ENCODE measurements around the gene SPAG5.
"Not testable (repeated sequence)": the region's sequence is repeated elsewhere in the genome, so short reads cannot be mapped to it uniquely, and the experiment has no call there.

The SPAG5 gene

GRCh38 chr17:28623696-28624095 lies 24.9 kb upstream of the SPAG5 start:
- no peaks in the 10 kb centered on the region for H3K9me3 ChIP-seq (ENCODE audit: control insufficient read depth, insufficient read depth, low read length)
- H3K9ac ChIP-seq (ENCODE audit: low read depth, low read length), result no peak overlapping the region
- H3K27ac ChIP-seq (ENCODE audit: low read depth, low read length), result no peak overlapping the region
- peaks cover 96% of the 10 kb centered on the region for H3K36me3 ChIP-seq (ENCODE audit: control insufficient read depth, insufficient read depth, low read length)
- no peaks in the 10 kb centered on the region for H3K27me3 ChIP-seq (ENCODE audit: control insufficient read depth, insufficient read depth, low read length)
- no peaks in the 10 kb centered on the region for H3K4me1 ChIP-seq (ENCODE audit: control insufficient read depth, insufficient read depth, low read length)
- no peak overlapping the region for H3K4me3 ChIP-seq (ENCODE audit: low read depth, low read length)

GRCh38 chr17:28622186-28622585 lies 23.4 kb upstream of the SPAG5 start:
- Histone ChIP-seq H3K4me3 (ENCODE audit: low read depth, low read length) (no peak overlapping the region), H3K9ac (ENCODE audit: low read depth, low read length) (no peak overlapping the region)

GRCh38 chr17:28620010-28620409 lies 21.2 kb upstream of the SPAG5 start:
- Histone ChIP-seq H3K27ac (ENCODE audit: low read depth, low read length) (no peak overlapping the region), H3K36me3 (ENCODE audit: control insufficient read depth, insufficient read depth, low read length) (peaks cover 99% of the 10 kb centered on the region), H3K4me1 (ENCODE audit: control insufficient read depth, insufficient read depth, low read length) (no peaks in the 10 kb centered on the region), H3K9ac (ENCODE audit: low read depth, low read length) (no peak overlapping the region), H3K9me3 (ENCODE audit: control insufficient read depth, insufficient read depth, low read length) (no peaks in the 10 kb centered on the region), H3K27me3 (ENCODE audit: control insufficient read depth, insufficient read depth, low read length) (no peaks in the 10 kb centered on the region), H3K4me3 (ENCODE audit: low read depth, low read length) (no peak overlapping the region)

More at GRCh38 chr17:28622186-28622585, 23.4 kb upstream of the SPAG5 start:
- Histone ChIP-seq H3K36me3 (ENCODE audit: control insufficient read depth, insufficient read depth, low read length) (peaks cover 95% of the 10 kb centered on the region), H3K27ac (ENCODE audit: low read depth, low read length) (no peak overlapping the region), H3K4me1 (ENCODE audit: control insufficient read depth, insufficient read depth, low read length) (no peaks in the 10 kb centered on the region), H3K27me3 (ENCODE audit: control insufficient read depth, insufficient read depth, low read length) (no peaks in the 10 kb centered on the region), H3K9me3 (ENCODE audit: control insufficient read depth, insufficient read depth, low read length) (no peaks in the 10 kb centered on the region)

GRCh38 chr17:28618464-28618863 lies 19.6 kb upstream of the SPAG5 start:
- Histone ChIP-seq H3K4me1 (ENCODE audit: control insufficient read depth, insufficient read depth, low read length) (no peaks in the 10 kb centered on the region), H3K36me3 (ENCODE audit: control insufficient read depth, insufficient read depth, low read length) (peaks cover 100% of the 10 kb centered on the region), H3K4me3 (ENCODE audit: low read depth, low read length) (no peak overlapping the region), H3K27ac (ENCODE audit: low read depth, low read length) (no peak overlapping the region), H3K9ac (ENCODE audit: low read depth, low read length) (no peak overlapping the region), H3K9me3 (ENCODE audit: control insufficient read depth, insufficient read depth, low read length) (no peaks in the 10 kb centered on the region), H3K27me3 (ENCODE audit: control insufficient read depth, insufficient read depth, low read length) (no peaks in the 10 kb centered on the region)

- Histone ChIP-seq H3K4me3 (ENCODE audit: low read depth, low read length) (no peak overlapping the region), H3K27ac (ENCODE audit: low read depth, low read length) (no peak overlapping the region), H3K27me3 (ENCODE audit: control insufficient read depth, insufficient read depth, low read length) (no peaks in the 10 kb centered on the region), H3K9me3 (ENCODE audit: control insufficient read depth, insufficient read depth, low read length) (no peaks in the 10 kb centered on the region), H3K36me3 (ENCODE audit: control insufficient read depth, insufficient read depth, low read length) (peaks cover 99% of the 10 kb centered on the region), H3K4me1 (ENCODE audit: control insufficient read depth, insufficient read depth, low read length) (no peaks in the 10 kb centered on the region), H3K9ac (ENCODE audit: low read depth, low read length) (no peak overlapping the region)
Observed at GRCh38 chr17:28616281-28616680, 17.5 kb upstream of the SPAG5 start.

GRCh38 chr17:28615260-28615940 lies 16.6 kb upstream of the SPAG5 start:
- H3K9me3 ChIP-seq (ENCODE audit: control insufficient read depth, insufficient read depth, low read length), result no peaks in the 10 kb centered on the region
- H3K4me3 ChIP-seq (ENCODE audit: low read depth, low read length), result no peak overlapping the region
- no peak overlapping the region for H3K27ac ChIP-seq (ENCODE audit: low read depth, low read length)
- H3K27me3 ChIP-seq (ENCODE audit: control insufficient read depth, insufficient read depth, low read length), result no peaks in the 10 kb centered on the region
- peaks cover 99% of the 10 kb centered on the region for H3K36me3 ChIP-seq (ENCODE audit: control insufficient read depth, insufficient read depth, low read length)
- no peaks in the 10 kb centered on the region for H3K4me1 ChIP-seq (ENCODE audit: control insufficient read depth, insufficient read depth, low read length)
- H3K9ac ChIP-seq (ENCODE audit: low read depth, low read length), result no peak overlapping the region

- no peak within 1 kb of the TSS for H3K27ac ChIP-seq (ENCODE audit: low read depth, low read length)
- H3K9ac ChIP-seq (ENCODE audit: low read depth, low read length), result no peak within 1 kb of the TSS
- peaks cover 95% of the 10 kb centered on the region for H3K36me3 ChIP-seq (ENCODE audit: control insufficient read depth, insufficient read depth, low read length)
- no peaks in the 10 kb centered on the region for H3K27me3 ChIP-seq (ENCODE audit: control insufficient read depth, insufficient read depth, low read length)
- no peaks in the 10 kb centered on the region for H3K9me3 ChIP-seq (ENCODE audit: control insufficient read depth, insufficient read depth, low read length)
- no peaks in the 10 kb centered on the region for H3K4me1 ChIP-seq (ENCODE audit: control insufficient read depth, insufficient read depth, low read length)
- no peak within 1 kb of the TSS for H3K4me3 ChIP-seq (ENCODE audit: low read depth, low read length)
Observed at GRCh38 chr17:28613931-28614381, 15.1 kb upstream of the SPAG5 start, which contains the start of gene RSKR. Gene RSKR (minus strand): TSS chr17:28614185. CDS start chr17:28614161, 24 bp downstream.

GRCh38 chr17:28612936-28613872 lies 14.4 kb upstream of the SPAG5 start:
- no peaks in the 10 kb centered on the region for H3K4me1 ChIP-seq (ENCODE audit: control insufficient read depth, insufficient read depth, low read length)
- H3K27ac ChIP-seq (ENCODE audit: low read depth, low read length), result no peak overlapping the region
- H3K27me3 ChIP-seq (ENCODE audit: control insufficient read depth, insufficient read depth, low read length), result no peaks in the 10 kb centered on the region
- H3K9me3 ChIP-seq (ENCODE audit: control insufficient read depth, insufficient read depth, low read length), result no peaks in the 10 kb centered on the region
- no peak overlapping the region for H3K9ac ChIP-seq (ENCODE audit: low read depth, low read length)
- H3K4me3 ChIP-seq (ENCODE audit: low read depth, low read length), result no peak overlapping the region
- H3K36me3 ChIP-seq (ENCODE audit: control insufficient read depth, insufficient read depth, low read length), result peaks cover 93% of the 10 kb centered on the region

GRCh38 chr17:28612531-28612930 lies 13.7 kb upstream of the SPAG5 start:
- H3K27ac ChIP-seq (ENCODE audit: low read depth, low read length), result no peak overlapping the region
- no peak overlapping the region for H3K9ac ChIP-seq (ENCODE audit: low read depth, low read length)
- H3K27me3 ChIP-seq (ENCODE audit: control insufficient read depth, insufficient read depth, low read length), result no peaks in the 10 kb centered on the region
- H3K9me3 ChIP-seq (ENCODE audit: control insufficient read depth, insufficient read depth, low read length), result no peaks in the 10 kb centered on the region
- H3K4me3 ChIP-seq (ENCODE audit: low read depth, low read length), result no peak overlapping the region
- peaks cover 94% of the 10 kb centered on the region for H3K36me3 ChIP-seq (ENCODE audit: control insufficient read depth, insufficient read depth, low read length)
- H3K4me1 ChIP-seq (ENCODE audit: control insufficient read depth, insufficient read depth, low read length), result no peaks in the 10 kb centered on the region

GRCh38 chr17:28610376-28610775 lies 11.6 kb upstream of the SPAG5 start:
- Histone ChIP-seq H3K27ac (ENCODE audit: low read depth, low read length) (no peak overlapping the region), H3K27me3 (ENCODE audit: control insufficient read depth, insufficient read depth, low read length) (no peaks in the 10 kb centered on the region), H3K36me3 (ENCODE audit: control insufficient read depth, insufficient read depth, low read length) (peaks cover 85% of the 10 kb centered on the region), H3K4me1 (ENCODE audit: control insufficient read depth, insufficient read depth, low read length) (no peaks in the 10 kb centered on the region), H3K9me3 (ENCODE audit: control insufficient read depth, insufficient read depth, low read length) (no peaks in the 10 kb centered on the region), H3K9ac (ENCODE audit: low read depth, low read length) (no peak overlapping the region), H3K4me3 (ENCODE audit: low read depth, low read length) (no peak overlapping the region)

- H3K27me3 ChIP-seq (ENCODE audit: control insufficient read depth, insufficient read depth, low read length); H3K4me1 ChIP-seq (ENCODE audit: control insufficient read depth, insufficient read depth, low read length); H3K4me3 ChIP-seq (ENCODE audit: low read depth, low read length); H3K27ac ChIP-seq (ENCODE audit: low read depth, low read length); H3K9me3 ChIP-seq (ENCODE audit: control insufficient read depth, insufficient read depth, low read length); H3K9ac ChIP-seq (ENCODE audit: low read depth, low read length): not testable (repeated sequence)
- peaks cover 26% of the 10 kb centered on the region for H3K36me3 ChIP-seq (ENCODE audit: control insufficient read depth, insufficient read depth, low read length)
Observed at GRCh38 chr17:28604031-28604430, 5.2 kb upstream of the SPAG5 start.

All from HUES48 (cell line).